Psoas muscle (tissue), 8 donors: ENCODE results near the gene CCDC85B. TPM values are rescaled to one million over a fixed set of nuclear protein-coding genes. Genes with fewer than 3 reads are reported as not detected.

Experiments used
- ATAC-seq, 4 donors: fragments of 200-7000 bp; cut with Tn5 transposase; one replicate each; pipeline ENCODE4 v1.9.1; 2020; ENCODE audit warnings: moderate library complexity in 3 of 4, mild to moderate bottlenecking in 2 of 4
- DNase-seq, 2 donors: peaks; one replicate each; pipeline ENCODE4 v3.0.0-alpha.2; 2020
- H3K27ac ChIP-seq: fragments of 200-600 bp; one replicate; pipeline ENCODE4 v1.8.0; 2022
- H3K27me3 ChIP-seq, 3 donors: fragments of 200-600 bp in 1 of 3; one replicate each; pipeline versions ENCODE4 v1.6.1 to v1.8.0; 2013 to 2022; ENCODE audit warnings: low read length in 2 of 3, mild to moderate bottlenecking in 2 of 3, moderate library complexity in 1 of 3; ENCODE audit not compliant: insufficient read depth in 3 of 3
- H3K36me3 ChIP-seq, 2 donors: fragments of 200-600 bp in 1 of 2; one replicate each; pipeline versions ENCODE4 v1.6.1 to v1.8.0; 2013 to 2022; ENCODE audit warnings: low read depth in 1 of 2, mild to moderate bottlenecking in 1 of 2, moderate library complexity in 1 of 2; ENCODE audit not compliant: insufficient read depth in 1 of 2
- H3K4me1 ChIP-seq: fragments of 200-600 bp; one replicate; pipeline ENCODE4 v1.8.0; 2022
- H3K4me3 ChIP-seq: fragments of 200-600 bp; one replicate; pipeline ENCODE4 v1.8.0; 2022; ENCODE audit warnings: mild to moderate bottlenecking
- H3K9me3 ChIP-seq: fragments of 200-600 bp; one replicate; pipeline ENCODE4 v1.8.0; 2022
- WGBS, 3 donors: extraction: QIAGEN DNeasy Blood & Tissue Kit; methylation state at CpG; one replicate each; pipeline versions ENCODE4 v1.1.6 to v1.1.7; 2013; 5-methylcytosine and 5-hydroxymethylcytosine counted together
- intact Hi-C, 2 donors: fragments of 100-400 bp; cut with DNase I; formaldehyde crosslinking; loops; one replicate each; pipeline versions ENCODE4 v1.11.0 to v1.14.2; 2022
- polyA plus RNA-seq, 3 donors: library from polyadenylated mRNA; stranded (reverse); fragments of 200-250 nt; gene quantifications; one replicate each; pipeline ENCODE4 v1.2.3, GENCODE V29; 2013
- total RNA-seq, 4 donors: library from RNA; stranded (reverse); fragmentation: NEBNext Ultra II Directional in 2 of 4; extraction: Animal tissue kit (Norgen Biotek cat#: 25700) in 2 of 4; gene quantifications; one replicate each; pipeline versions ENCODE4 v1.2.1 to v1.2.4, GENCODE V29; 2021 to 2023
- TF ChIP-seq, protein P1 (sequence below): fragments of 200-600 bp; IDR thresholded peaks from one replicate; pipeline ENCODE4 v1.8.0; 2022; ENCODE audit warnings: antibody characterized with exemption
- donor health status: healthy with polysubstance abuse.
- donor health status: DM: no; HTN: no; CAD: no; lungs with moderate emphysema.
- donor health status: Bipolar disorder and iron deficiency.
- donor health status: healthy.
- donor health status: DM: yes; HTN: yes; CAD: no.
- donor health status: DM: no; HTN: no; CAD: no.
- donor health status: DM: no; HTN: no; CAD: no.
- donor health status: DM: yes; HTN: yes; CAD: no.

Gene CCDC85B
- total and polyA plus RNA-seq, 7 donors, result 16.7 to 39.6 (median 26.5) TPM

DNA sequence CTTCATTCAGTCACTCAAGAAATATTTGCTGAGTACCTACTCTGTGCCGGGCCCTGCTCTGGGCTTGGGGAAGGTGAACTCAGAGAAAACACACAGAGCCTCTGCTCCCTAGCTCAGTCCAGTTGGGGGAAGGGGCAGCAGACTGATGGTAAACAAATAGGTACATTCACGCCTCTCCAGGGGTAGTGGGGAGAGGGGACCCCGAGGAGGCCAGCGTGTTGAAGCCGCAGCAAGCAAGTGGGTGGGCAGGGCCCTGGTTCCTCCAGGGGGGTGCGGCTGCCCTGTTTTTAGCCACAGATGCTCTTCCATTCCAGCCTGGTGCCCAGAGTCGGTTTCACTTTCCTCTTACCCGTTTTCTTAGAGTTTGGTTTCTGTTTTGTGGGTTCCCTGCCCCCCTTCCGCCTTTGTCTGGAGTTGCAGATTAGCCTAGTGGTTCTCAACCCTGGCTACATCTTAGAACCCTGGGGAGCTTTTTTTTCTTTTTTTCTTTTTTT is 37.5 kb downstream of the CCDC85B start:
- Histone ChIP-seq H3K27me3 (no peaks in the 10 kb centered on the region), H3K4me3 (no peak overlapping the region), H3K4me1 (no peaks in the 10 kb centered on the region), H3K36me3 (peaks cover 0 to 10% of the 10 kb centered on the region in 2 donors), H3K27ac (no peak overlapping the region), H3K9me3 (no peaks in the 10 kb centered on the region)
- WGBS, 3 donors, result 55 to 60% (median 55%) methylated on average over 9 of the region's 9 CpGs
- intact Hi-C loops, result no loop called here
- ATAC-seq, result no peak
- no peak for DNase-seq
- TF ChIP-seq, protein P1, sequence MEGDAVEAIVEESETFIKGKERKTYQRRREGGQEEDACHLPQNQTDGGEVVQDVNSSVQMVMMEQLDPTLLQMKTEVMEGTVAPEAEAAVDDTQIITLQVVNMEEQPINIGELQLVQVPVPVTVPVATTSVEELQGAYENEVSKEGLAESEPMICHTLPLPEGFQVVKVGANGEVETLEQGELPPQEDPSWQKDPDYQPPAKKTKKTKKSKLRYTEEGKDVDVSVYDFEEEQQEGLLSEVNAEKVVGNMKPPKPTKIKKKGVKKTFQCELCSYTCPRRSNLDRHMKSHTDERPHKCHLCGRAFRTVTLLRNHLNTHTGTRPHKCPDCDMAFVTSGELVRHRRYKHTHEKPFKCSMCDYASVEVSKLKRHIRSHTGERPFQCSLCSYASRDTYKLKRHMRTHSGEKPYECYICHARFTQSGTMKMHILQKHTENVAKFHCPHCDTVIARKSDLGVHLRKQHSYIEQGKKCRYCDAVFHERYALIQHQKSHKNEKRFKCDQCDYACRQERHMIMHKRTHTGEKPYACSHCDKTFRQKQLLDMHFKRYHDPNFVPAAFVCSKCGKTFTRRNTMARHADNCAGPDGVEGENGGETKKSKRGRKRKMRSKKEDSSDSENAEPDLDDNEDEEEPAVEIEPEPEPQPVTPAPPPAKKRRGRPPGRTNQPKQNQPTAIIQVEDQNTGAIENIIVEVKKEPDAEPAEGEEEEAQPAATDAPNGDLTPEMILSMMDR, result no peak

DNA sequence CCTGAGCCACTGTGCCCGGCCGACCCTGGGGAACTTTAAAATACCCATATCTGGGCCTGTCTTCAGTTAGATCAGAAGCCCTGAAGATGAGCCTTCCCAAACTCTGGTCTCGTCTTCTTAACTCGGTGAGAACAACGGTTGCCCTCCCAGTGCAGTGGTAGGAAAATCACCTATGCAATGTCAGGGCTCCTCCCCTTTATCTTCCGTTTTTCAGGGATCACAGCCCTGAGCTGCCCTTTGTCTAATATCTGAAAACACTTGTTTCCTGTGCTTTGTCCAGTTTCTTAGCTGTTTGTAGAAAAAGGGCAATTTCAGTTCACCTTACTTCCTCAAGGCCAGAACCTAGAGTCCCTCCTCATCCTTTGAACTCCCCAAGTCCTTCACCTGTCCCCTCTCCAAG is 38.2 kb downstream of the CCDC85B start:
- no peaks in the 10 kb centered on the region for H3K4me1 ChIP-seq
- H3K27ac ChIP-seq, result no peak overlapping the region
- DNase-seq (no peak), ATAC-seq (no peak)
- H3K27me3 ChIP-seq, result no peaks in the 10 kb centered on the region
- TF ChIP-seq, protein P1, result no peak
- H3K9me3 ChIP-seq, result no peaks in the 10 kb centered on the region
- 60 to 69% (median 69%) methylated on average over 6 of the region's 6 CpGs for WGBS, 3 donors
- intact Hi-C loops, result no loop called here
- H3K4me3 ChIP-seq, result no peak overlapping the region
- H3K36me3 ChIP-seq, result peaks cover 0 to 4% of the 10 kb centered on the region in 2 donors

DNA sequence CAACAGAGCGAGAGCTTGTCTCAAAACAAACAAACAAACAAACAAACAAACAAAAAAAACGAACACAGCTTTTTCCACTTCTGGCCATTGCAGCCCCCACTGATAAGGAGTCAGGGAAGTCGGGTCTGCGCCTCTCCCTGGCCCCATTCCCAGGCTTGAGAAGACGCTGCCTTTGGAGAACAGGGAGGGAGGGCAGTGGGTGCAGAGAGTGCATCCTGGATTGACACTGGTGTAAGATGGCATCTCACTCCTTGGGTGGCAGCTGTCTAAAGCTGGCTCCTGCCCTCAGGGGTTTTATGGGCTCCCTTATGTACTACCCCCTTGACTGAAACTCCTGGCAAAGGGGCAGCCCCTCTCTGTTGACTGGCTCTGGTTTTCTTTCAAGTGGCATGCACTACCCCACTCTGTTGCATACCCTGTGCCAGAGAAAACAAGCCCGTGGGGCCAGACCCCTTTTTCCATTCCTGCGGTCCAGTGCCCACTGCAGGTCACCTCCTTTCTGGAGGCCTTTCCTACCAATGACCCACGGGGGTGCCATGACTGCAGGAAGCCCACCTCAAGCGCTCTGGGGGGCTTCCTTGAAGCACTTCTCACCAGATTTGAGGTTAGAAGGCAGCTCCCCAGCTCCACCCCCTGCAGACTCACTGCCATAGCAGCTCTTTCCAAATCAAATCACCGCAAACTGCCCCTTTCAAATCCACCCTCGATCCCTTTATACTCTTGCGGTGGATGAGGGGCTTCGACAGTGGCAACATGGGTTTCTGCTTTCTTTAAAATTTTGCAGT is 41.5 kb downstream of the CCDC85B start:
- intact Hi-C loops, result no loop called here
- peak in 2 of 4 donors; percentile 13 to 19 for ATAC-seq

DNA sequence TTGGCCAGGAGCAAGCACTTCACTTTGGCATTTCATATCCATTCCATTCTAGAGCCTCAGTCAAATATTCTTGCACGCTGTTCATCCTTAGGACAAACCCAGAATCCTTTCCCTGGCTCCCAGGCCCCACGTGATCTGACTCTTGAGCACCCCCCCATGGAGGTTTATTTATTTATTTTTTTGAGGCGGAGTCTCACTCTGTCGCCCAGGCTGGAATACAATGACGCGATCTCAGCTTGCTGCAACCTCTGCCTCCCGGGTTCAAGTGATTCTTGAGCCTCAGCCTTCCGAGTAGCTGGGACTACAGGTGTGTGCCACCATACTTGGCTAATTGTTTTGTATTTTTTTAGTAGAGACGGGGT is 42.1 kb downstream of the CCDC85B start:
- H3K4me3 ChIP-seq, result no peak overlapping the region
- no peaks in the 10 kb centered on the region for H3K4me1 ChIP-seq
- H3K36me3 ChIP-seq, result no peaks in the 10 kb centered on the region
- TF ChIP-seq, protein P1, result no peak
- H3K27ac ChIP-seq, result no peak overlapping the region
- DNase-seq, result no peak
- intact Hi-C loops, result no loop called here
- ATAC-seq, result peak in 3 of 4 donors; percentile 59 to 83 (median 77)
- peaks cover 0 to 6% (median 0%) of the 10 kb centered on the region in 3 donors for H3K27me3 ChIP-seq
- no peaks in the 10 kb centered on the region for H3K9me3 ChIP-seq
- 33 to 42% (median 33%) methylated on average over 9 of the region's 9 CpGs for WGBS, 3 donors

More for the DNA sequence above, 41.5 kb downstream of the CCDC85B start:
- Histone ChIP-seq H3K27me3 (peaks cover 0 to under 1% (median 0%) of the 10 kb centered on the region in 3 donors), H3K9me3 (no peaks in the 10 kb centered on the region), H3K4me3 (no peak overlapping the region), H3K36me3 (no peaks in the 10 kb centered on the region), H3K4me1 (no peaks in the 10 kb centered on the region), H3K27ac (no peak overlapping the region)
- TF ChIP-seq, protein P1, result no peak
- no peak for DNase-seq
- 55 to 59% (median 58%) methylated on average over 13 of the region's 13 CpGs for WGBS, 3 donors
